HG03064 (cell line): ENCODE results near the gene SESTD1.
"Not testable (repeated sequence)": the region's sequence is repeated elsewhere in the genome, so short reads cannot be mapped to it uniquely, and the experiment has no call there.

ENCODE experiments used
- ATAC-seq: cut with Tn5 transposase; IDR thresholded peaks from one replicate; pipeline ENCODE4 v1.9.1; 2021; ENCODE audit warnings: low read depth; ENCODE audit not compliant: unreplicated experiment

SESTD1 gene

GRCh38 chr2:179124282-179124681, 140.3 kb downstream of the SESTD1 start:
- no peak for ATAC-seq

- ATAC-seq: no peak
Observed at GRCh38 chr2:179123272-179123662, 141.4 kb downstream of the SESTD1 start.

DNA sequence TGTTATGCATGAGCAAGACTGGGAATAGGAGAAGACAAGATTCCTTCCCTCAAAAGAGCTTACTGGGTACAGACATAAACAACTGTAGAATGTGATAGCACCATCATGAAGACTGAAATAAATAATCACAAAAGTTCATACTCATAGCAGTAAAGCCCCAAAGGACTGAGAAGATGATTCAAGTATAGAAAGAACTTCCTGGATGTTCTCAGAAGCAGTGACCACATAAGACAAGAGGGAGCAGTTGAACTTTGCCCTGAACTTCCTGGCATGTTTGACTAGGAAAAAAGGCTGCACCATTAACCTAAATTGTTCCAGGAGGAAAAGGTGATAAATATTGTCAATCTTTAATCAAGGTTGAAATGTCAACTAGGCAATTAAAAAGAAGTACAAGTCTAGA, 156.9 kb downstream of the SESTD1 start:
- ATAC-seq: peak; percentile 71

- peak; percentile 62 for ATAC-seq
Observed at GRCh38 chr2:179106676-179107428, 157.8 kb downstream of the SESTD1 start.

DNA sequence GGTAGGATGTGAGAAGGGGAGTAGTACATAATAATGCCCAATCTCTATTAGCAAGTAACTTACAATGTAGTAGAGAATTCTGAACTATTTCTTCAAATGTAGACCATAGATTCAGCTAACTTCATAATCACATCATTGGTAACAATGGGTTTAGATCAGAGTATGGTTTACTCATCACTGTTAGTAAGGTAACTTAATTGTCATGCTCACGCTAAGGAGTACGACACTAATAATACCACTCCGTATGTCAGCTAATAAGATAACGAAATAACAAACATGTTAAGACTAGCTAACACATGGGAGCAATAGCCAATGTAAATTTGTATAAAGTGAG, 158.3 kb downstream of the SESTD1 start:
- ATAC-seq: no peak

GRCh38 chr2:179104736-179105135, 159.9 kb downstream of the SESTD1 start:
- ATAC-seq: no peak

DNA sequence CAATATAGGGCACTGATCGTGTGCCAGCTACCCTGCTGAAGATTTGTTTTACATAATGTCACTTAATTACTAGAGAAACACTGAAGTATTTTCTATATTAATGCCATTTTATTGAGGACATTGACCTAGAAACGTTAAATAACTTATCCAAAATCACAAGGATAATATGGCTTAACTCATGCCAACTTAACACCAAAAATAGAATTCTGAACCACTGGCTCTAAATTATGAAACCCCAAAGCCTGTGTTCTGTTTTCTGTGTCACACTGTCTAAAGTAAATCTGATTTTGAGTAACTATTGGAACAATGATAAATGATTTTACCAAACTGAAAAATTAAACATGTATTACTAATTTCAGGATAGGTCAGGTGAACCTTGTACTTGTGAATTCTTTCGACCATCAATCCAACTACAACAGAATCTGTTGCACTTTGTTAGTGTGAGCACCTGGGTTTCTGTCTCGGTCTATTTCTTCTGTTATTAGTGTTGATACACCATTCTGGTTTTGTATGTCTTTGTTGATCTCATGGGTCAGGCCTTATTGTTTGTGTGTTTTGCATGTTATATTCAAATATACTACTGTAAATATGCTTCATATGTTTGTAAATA, 166.4 kb downstream of the SESTD1 start:
- ATAC-seq: no peak

DNA sequence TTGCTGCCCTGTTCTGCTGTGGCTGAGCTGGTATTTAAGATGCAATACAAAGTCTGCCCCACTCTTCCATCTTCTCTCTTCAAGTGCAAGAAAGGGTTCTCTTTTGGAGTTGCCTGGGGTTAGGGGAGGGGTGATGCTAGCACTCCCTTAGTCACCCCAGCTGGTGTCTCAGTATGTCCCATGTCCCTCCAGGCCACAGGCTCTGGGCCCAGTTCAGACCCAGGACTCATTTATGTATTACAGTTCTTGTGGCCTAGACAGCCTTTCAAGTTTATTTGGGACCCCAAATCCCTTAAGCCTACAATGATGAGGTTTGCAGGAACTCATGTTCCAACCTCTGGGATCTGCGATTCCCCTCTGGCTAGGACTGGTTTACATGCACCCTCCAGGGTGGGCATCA, 167.5 kb downstream of the SESTD1 start:
- no peak for ATAC-seq

- peak; percentile 98 for ATAC-seq
Observed at GRCh38 chr2:179096090-179096489, 168.5 kb downstream of the SESTD1 start.

DNA sequence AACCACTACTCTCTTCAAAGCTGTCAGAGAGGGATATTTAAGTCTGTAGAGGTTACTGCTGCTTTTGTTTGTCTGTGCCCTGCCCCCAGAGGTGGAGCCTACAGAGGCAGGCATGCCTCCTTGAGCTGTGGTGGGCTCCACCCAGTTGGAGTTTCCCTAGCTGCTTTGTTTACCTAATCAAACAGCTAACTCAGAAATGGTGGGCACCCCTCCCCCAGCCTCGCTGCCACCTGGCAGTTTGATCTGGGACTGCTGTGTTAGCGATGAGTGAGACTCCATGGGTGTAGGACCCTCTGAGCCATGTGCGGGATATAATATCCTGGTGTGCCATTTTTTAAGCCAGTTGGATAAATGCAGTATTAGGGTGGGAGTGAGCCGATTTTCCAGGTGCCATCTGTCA, 171.7 kb downstream of the SESTD1 start:
- ATAC-seq: not testable (repeated sequence)

- ATAC-seq: no peak
Observed at GRCh38 chr2:179082697-179083096, 181.9 kb downstream of the SESTD1 start.

GRCh38 chr2:179081954-179082353, 182.7 kb downstream of the SESTD1 start:
- no peak for ATAC-seq

GRCh38 chr2:179072527-179072926, 192.1 kb downstream of the SESTD1 start:
- no peak for ATAC-seq

GRCh38 chr2:179071810-179072355, 192.7 kb downstream of the SESTD1 start:
- ATAC-seq: no peak

DNA sequence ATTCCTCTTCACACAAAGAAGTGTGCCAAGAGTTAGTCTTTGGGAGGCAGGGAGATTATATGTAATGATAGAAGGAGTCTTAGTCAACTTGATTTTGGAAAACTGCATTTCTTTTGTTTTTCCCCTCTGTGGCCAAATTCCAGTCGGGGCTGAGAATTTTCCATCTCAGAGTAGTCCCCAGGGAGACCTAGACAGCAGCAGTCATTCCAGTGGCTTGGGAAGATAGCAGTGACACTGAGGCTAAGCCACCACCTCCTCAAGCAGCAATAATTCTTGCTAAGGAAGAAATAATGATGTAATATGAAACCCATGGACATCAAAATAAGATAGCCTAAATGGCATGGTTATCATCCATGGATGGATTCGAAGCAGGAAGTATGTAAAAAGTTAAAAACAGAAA, 193.7 kb downstream of the SESTD1 start:
- ATAC-seq: no peak

DNA sequence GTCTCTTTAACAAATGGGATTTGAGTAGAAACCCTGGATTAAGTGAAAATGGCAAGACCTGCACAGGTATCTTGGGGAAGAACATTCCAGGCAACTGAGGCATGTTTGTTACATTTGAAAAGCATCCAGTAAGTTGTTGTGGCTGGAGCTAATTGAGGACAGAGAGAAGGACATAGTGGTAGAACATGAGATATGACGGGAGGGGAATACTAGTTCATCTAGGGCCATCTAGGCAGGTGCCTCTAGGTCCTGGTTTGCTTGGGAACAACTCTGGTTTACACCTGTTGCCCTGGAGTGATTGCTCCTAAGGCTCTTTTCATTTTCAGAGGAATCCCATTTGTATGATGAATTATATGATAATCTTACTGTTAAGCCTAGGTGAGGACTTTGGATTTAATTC, 194.9 kb downstream of the SESTD1 start:
- ATAC-seq: no peak

DNA sequence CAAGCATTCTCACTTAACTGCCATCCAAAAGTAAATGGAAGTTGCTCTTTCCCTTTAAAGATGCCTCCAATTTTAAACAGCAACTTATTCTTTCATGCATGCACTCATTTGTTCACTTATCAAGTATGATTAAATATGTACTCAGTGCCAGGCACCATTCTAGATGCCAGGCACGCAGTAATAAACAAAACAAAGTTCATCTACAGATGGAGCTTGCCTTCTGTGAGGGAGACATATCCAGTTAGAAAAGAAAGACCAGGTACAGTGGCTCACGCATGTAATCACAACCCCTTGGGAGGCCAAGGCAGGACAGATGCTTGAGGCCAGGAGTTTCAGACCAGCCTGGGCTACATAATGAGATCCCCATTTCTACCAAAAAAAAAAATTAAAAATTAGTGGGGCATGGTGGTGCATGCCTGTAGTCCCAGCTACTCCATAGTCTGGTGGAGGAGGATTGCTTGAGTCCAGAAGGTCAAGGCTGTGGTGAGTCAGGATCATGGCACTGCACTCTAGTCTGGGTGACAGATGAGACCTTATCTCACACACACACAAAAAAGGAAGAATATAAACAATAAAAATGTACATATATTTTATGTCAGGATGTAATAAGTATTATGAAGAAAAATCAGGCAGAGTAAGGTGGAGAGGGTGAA, 195.5 kb downstream of the SESTD1 start:
- ATAC-seq: no peak

DNA sequence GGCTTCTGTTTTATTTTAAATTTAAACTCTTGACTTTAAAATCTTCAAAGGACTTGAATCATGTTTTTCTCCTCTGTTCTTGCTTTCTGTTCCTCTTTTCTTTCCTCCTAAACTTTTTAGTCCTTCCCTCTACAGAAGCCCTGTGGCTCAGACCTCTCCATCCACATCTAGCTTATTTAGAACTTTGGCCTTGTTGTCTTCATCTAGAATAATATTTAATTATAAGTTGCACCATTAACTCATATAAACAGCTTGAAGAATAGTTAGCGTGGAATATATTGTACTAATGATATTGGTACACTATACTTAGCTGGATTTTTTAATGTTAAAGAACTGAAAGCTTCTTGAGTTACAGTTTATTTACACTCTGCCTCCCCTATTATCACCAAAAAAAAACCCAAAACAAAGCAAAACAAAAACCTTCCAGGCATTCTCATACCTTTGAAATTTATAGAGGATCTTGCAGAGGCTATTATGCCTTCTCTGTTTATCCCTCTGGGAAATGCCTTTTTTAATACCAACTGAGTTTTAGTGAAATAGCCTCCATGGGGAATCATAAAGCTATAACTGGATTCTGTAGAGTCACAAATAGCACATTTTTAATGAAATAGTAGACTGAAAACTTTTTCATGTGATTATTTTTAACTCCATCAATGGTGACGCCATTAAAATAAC, 205.5 kb downstream of the SESTD1 start:
- peak; percentile 65 for ATAC-seq

GRCh38 chr2:179057737-179058136, 206.9 kb downstream of the SESTD1 start:
- no peak for ATAC-seq

DNA sequence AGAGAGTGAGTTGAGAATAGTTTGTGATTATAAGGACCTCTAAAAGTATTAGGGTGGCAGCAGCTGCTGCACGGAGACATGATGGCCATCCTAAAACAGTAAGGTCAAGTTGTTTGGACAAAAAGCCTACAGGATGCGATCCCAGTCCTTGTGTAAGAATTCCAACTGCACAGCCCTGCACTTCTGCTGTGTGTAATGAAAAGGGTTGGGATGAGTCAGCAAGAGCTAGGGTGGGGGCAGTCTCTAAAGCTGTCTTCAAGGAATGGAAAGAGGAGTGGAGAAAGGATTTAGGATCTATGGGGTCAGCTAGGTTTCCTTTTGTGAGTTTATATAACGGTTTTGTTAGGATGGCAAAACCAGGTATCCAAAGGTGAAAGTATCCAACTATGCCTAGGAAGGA, 211.1 kb downstream of the SESTD1 start:
- not testable (repeated sequence) for ATAC-seq
